HG03175 (cell line): ENCODE results near the gene C15orf62.

Source experiments
- ATAC-seq: cut with Tn5 transposase; IDR thresholded peaks from one replicate; pipeline ENCODE4 v1.9.1; 2021; ENCODE audit warnings: mild to moderate bottlenecking, moderate library complexity; ENCODE audit not compliant: unreplicated experiment

Gene C15orf62

GRCh38 chr15:40754883-40755811 lies 14.6 kb upstream of the C15orf62 start, which contains the start of gene RMDN3:
Gene RMDN3, minus strand, starts transcription at chr15:40755254. Its CDS starts 471 bp downstream, at chr15:40754783.
- ATAC-seq: peak; percentile 81

GRCh38 chr15:40755812-40756208 lies 14.0 kb upstream of the C15orf62 start:
- ATAC-seq: no peak

GRCh38 chr15:40756938-40757337 lies 12.8 kb upstream of the C15orf62 start:
- no peak for ATAC-seq

- no peak for ATAC-seq
Observed at GRCh38 chr15:40759961-40760360, 9.8 kb upstream of the C15orf62 start.

DNA sequence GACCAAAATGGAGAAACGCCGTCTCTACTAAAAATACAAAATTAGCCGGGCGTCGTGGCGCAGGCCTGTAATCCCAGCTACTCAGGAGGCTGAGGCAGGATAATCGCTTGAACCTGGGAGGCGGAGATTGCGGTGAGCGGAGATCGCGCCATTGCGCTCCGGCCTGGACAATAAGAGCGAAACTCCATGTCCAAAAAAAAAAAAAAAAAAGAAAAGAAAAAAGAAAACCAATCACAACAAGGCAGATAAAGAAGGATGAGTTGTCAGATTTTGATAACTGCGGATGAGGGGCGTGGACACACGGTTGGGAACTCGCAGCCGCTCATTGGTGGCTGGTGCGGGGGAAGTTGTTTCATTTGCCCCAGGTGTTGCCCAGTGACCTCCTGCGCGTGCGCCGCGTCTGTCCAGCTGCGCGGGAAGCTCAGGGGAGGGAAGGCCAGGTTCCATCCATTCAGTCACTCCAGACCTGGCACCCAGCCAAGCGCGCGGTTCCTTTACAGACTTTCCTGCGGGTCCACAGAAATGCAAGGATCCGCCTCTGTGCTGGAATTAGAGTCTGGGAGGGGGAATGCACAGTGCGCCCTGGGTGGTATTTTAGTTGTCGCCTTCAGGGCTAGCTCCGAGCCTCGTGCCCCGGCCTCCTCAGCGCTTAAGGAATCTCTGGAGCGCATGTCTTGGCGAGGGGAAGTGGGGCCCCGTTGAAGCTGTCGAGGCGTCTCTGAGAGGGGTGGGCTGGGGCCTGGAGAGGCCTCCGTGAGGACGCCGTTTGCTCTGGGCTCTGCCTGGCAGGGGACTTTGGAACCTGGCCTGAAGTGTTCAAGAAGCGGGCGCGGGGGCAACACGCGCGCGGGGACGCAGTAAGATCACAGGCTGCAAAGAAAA lies 6.6 kb upstream of the C15orf62 start:
- ATAC-seq: no peak

DNA sequence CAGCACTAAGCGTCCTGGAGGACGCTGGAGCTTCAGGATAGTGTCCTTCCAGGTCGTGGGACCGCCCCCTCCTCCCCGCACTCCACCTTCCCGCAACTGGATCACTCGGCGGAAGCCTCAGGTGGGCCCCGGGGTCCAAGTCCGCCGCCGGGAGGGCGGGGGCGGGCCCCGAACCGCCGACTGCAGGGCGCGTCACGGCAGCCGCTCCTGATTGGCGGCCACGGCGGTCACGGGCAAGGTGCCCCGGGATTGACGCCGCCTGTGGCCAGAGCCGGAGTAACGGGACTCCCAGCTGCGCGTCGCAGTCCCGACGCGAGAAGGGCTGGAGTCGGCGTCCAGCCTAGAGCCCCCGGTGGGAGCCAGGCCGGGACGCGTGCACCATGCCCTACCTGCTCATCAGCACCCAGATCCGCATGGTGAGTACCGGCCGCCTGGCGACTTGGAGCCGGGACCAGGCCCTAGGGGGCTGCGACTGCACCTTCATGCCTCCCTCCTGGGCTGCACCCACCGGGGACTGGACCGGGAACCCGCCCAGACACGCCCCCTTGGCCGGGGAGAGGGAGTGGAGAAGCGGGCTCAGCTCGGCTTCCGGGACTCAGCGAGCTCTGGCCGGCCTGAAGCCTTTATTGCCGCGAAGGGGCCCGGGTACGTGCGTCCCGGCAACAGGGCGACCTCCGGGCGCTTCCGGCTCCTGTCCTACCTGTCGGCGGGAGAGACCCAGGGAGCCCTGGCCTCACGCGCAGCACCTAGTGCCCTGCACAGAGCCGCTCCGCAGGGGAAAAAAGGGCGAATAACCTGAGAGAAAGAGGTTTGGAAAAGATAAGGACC lies 5.8 kb upstream of the C15orf62 start, which contains the start of gene GCHFR:
Gene GCHFR, plus strand, starts transcription at position 268 of the 828 bp plus-strand sequence. Its CDS starts 113 bp downstream, at position 381.
- ATAC-seq: peak; percentile 47

GRCh38 chr15:40764629-40765103 lies 5.1 kb upstream of the C15orf62 start:
- no peak for ATAC-seq

- ATAC-seq: no peak
Observed at GRCh38 chr15:40766194-40766815, 3.5 kb upstream of the C15orf62 start.

GRCh38 chr15:40766906-40767837 lies 2.6 kb upstream of the C15orf62 start:
- ATAC-seq: no peak

DNA sequence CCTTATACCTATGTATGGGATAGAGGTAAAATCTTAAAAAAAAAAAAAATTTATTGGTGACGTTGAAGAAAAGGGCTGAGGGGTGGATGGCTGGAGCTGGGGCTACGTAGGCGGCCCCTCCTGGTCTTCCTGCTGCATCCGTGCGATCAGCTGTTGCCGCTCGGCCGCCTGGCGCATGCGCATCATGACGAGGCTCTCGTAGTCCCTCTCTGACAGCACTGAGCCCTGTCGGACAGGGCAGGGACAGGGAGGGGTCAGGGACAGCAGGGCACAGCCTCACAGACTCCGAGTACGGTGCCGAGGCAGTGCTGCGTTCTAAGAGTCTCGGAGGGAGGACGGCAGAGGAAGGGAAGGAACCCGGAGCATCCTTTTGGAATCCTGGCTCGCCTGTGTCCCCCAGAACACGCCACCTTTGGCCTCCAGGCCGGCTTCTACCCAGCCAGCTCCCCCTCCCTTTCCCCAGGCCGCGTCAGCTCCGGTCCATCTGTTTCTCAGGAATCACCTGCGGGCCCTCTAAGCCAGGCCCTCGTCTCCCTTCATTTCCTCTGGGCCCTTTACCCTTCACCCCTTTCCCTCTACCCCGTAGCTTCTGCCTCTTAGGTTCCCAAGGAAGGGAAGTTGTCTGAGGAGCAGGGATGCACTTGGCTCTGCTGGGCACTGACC lies 1.8 kb upstream of the C15orf62 start:
- no peak for ATAC-seq

GRCh38 chr15:40768521-40769273 lies 1.1 kb upstream of the C15orf62 start:
- ATAC-seq: no peak

- no peak for ATAC-seq
Observed at GRCh38 chr15:40770147-40770721, 454 bp downstream of the C15orf62 start.

DNA sequence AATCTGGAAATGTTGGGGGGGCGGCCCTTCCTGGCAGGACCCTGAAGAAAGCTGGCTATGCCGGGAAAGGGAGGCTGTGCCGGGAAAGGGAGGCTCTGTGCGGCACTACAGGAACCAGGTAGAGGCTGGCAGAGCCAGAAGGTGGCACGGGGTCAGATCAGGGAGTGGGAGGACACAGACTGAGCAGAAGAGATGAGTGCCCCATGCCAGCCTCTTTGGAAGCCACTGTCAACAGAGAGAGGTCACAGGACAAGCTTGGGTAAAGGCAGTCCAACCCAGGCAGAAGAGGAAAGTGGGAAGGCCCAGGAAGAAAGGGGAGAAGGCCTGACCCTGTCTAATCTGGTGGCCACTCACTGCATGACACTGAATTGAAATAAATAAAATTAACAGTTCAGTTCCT lies 1.5 kb downstream of the C15orf62 start:
- no peak for ATAC-seq

- no peak for ATAC-seq
Observed at GRCh38 chr15:40772014-40772413, 2.2 kb downstream of the C15orf62 start.

- ATAC-seq: no peak
Observed at GRCh38 chr15:40773496-40773895, 3.7 kb downstream of the C15orf62 start.

- no peak for ATAC-seq
Observed at GRCh38 chr15:40773902-40774301, 4.1 kb downstream of the C15orf62 start.

DNA sequence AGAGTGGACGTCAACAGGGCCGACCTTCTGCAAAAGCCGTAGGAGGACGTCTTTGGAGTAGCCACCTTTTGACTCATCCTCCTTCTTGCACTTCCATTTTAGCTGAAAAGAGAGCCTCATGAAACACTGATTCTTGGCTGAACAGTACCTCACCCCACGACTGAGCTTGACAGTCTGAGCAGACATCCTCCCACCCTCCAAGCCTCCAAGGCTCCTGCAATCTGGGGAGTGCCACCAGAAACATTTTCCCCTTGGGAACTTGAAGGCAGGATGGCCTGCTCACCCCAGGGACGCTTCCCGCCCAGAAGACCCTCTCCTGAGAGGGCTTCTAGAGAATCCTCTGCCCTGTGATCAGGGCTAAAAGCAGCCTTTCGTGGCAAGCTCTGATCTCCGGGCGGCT lies 5.2 kb downstream of the C15orf62 start:
- ATAC-seq: no peak
